HAP-1 (cell line): ENCODE data around the gene GDF9.

ENCODE experiments used
- DNase-seq, 2 experiments: peaks; one replicate each; pipeline ENCODE4 v3.0.0-alpha.2; 2016 to 2020; ENCODE audit warnings: low spot score in 2 of 2
- H3K27me3 ChIP-seq: fragments of 250-450 bp; sonication (Bioruptor Pico); 2 replicates; pipeline ENCODE4 v1.5.1; 2020; ENCODE audit warnings: low read depth, mild to moderate bottlenecking, moderate library complexity
- H3K36me3 ChIP-seq: fragments of 250-450 bp; sonication (Bioruptor Pico); replicated peaks from 2 replicates; pipeline ENCODE4 v1.5.1; 2020; ENCODE audit warnings: mild to moderate bottlenecking
- H3K4me1 ChIP-seq: fragments of 250-450 bp; sonication (Bioruptor Pico); 2 replicates; pipeline ENCODE4 v1.5.1; 2020; ENCODE audit warnings: mild to moderate bottlenecking
- H3K4me3 ChIP-seq: fragments of 250-450 bp; sonication (Bioruptor Pico); 2 replicates; pipeline ENCODE4 v1.5.1; 2020; ENCODE audit warnings: mild to moderate bottlenecking, moderate library complexity
- H3K9me3 ChIP-seq: fragments of 250-450 bp; sonication (Bioruptor Pico); 2 replicates; pipeline ENCODE4 v1.5.1; 2020; ENCODE audit warnings: mild to moderate bottlenecking, moderate library complexity
- in situ Hi-C: fragments of 300-500 bp; cut with MboI; formaldehyde crosslinking; loops from 3 replicates; pipeline ENCODE4 v1.14.3; 2020; ENCODE audit warnings: low sequenced_read_pairs, inconsistent platforms, mixed read lengths

Gene GDF9

DNA sequence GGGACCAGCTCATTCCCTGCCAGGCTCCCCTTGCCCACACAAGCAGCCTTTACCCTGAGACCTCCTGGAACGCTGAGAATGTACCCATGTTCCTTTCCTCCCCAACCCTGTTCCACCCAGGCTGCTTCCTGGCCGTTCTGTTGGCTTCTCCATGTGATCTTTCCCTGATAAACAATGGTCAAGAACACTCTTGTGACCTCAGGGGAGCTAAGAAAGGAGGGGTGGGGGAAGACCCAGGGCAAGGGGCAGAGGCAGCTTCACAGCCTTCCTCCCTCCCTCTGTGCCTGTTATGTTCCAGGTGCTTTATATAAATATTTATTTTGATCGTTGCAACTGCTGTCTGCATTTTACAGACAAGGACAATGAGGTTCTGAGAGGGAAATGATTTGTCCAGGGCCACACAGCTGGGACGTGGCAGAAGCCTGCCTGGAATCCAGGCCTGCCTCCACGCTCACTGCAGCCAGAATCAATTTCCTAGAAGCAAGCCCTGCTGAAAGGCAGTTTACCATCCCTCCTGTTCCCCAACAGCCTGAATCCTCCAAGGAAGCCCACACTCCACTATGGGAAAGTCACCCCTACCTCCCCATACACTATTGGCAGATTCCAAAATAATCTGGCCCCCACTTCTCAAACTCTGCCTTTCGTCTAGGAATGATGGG is 39.7 kb downstream of the GDF9 start:
- no peaks in the 10 kb centered on the region for H3K9me3 ChIP-seq
- no peaks in the 10 kb centered on the region for H3K36me3 ChIP-seq
- in situ Hi-C loops, result no loop called here
- DNase-seq, result no peak
- H3K4me3 ChIP-seq, result no peak overlapping the region
- no peaks in the 10 kb centered on the region for H3K27me3 ChIP-seq
- peaks cover 6% of the 10 kb centered on the region; the same call in 1 of the 2 replicates for H3K4me1 ChIP-seq

DNA sequence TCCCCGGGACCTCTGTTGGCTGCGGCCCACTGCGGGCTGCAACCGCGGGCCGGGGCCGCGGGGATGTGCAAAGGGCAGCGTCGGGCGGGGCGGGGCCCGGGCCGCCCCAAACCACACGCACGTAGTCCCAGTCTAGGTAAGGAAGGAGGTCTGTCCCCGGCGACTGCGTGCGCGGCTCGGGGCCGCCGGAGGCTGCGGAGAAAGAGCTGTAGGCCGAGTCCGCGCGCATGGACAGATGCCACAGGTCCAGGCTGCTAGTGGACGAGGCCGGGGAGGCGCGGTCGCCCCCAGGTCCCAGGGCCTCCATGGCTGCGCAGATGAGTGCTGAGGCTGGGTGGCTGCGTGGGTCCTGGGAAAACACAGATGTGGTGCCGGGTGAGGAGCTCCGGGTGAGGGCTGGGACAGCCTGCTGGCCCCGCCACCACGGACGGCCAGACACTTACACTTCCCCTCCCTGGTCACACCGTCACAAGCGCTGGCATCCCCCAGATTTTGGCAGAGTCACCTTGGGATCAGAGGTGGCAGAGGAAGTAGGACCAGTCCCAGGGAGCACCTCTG is 40.4 kb downstream of the GDF9 start:
- Histone ChIP-seq H3K9me3 (no peaks in the 10 kb centered on the region), H3K27me3 (no peaks in the 10 kb centered on the region), H3K4me1 (peaks cover 6% of the 10 kb centered on the region; the same call in 1 of the 2 replicates), H3K36me3 (no peaks in the 10 kb centered on the region), H3K4me3 (no peak overlapping the region)
- in situ Hi-C loops, result no loop called here
- DNase-seq, result no peak

DNA sequence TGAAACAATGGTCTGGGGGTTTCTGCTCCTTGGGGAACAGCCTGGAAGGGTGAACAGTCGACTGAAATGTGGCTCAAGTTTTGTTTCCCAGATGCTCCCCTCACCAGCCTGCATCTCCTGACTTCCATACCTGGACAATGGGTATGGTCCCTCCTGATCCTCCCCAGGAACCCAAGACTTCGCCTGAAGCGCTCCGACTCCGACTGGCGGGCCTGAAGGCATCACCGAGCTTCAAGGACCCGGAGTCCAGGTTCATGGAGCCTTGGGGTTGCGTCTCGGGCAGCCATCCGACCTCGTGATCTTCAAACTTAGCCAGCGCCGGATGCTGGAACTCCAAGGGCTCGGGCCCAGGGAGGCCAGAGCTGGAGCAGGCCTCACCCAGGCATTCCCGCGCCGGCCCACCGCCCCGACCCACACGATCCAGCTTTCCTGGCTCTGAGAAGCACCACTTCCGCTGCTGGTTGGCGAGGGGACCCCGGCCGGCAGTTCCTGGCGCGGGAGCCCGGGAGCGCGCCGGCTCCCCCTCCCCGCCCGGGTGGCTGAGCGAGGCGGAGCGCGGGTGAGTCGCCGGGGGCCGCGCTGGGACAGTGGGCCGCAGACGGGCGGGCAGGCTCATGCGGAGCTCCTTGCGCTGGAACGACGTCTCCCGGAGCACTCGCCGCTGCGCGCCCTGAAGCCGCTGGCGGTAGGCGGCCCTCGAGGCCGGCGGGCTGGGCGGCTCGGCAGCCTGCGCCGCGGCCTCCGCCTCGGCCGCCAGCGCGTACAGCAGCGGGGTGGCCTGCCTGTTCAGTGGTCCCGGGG is 41.0 kb downstream of the GDF9 start:
- H3K36me3 ChIP-seq, result no peaks in the 10 kb centered on the region
- in situ Hi-C loops, result no loop called here
- H3K4me3 ChIP-seq, result no peak overlapping the region
- DNase-seq, result no peak
- H3K4me1 ChIP-seq, result peaks cover 9% of the 10 kb centered on the region
- H3K27me3 ChIP-seq, result no peaks in the 10 kb centered on the region
- no peaks in the 10 kb centered on the region for H3K9me3 ChIP-seq

GRCh38 chr5:132824426-132824825 is 41.8 kb downstream of the GDF9 start:
- no peaks in the 10 kb centered on the region for H3K36me3 ChIP-seq
- DNase-seq, result no peak
- peaks cover 6% of the 10 kb centered on the region; the same call in 1 of the 2 replicates for H3K4me1 ChIP-seq
- no peaks in the 10 kb centered on the region for H3K9me3 ChIP-seq
- no peak overlapping the region for H3K4me3 ChIP-seq
- in situ Hi-C loops, result no loop called here
- H3K27me3 ChIP-seq, result no peaks in the 10 kb centered on the region

DNA sequence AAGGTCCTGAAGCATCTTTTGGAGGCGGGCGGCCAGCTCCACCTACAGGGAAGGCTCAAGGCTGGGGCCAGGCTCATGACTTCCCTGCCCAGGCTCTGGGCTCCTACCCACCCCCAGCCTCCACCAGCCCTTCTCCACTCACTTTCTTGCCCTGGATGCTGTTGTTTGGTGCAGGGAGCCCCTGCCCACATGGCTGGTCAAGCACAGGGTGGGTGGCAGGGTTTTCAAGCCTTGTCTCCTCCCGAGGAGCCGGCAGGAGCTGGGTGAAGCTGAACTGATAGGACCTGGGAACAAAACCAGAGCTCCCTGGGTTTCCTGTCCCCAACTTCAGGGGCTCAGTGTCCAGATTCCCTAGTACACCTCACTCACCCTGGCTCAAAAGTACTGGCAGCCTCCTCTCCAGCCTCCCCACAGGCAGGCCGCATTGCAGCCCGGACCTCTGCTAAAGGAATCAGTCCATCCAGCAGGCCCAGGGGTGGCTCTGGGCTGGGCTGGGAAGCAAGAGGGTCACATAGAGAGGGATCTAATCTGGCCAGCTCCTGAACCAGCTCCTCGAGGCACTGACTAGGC is 42.7 kb downstream of the GDF9 start:
- H3K9me3 ChIP-seq, result no peaks in the 10 kb centered on the region
- no peak overlapping the region for H3K4me3 ChIP-seq
- no peaks in the 10 kb centered on the region for H3K27me3 ChIP-seq
- in situ Hi-C loops, result no loop called here
- peaks cover 3% of the 10 kb centered on the region; the same call in 1 of the 2 replicates for H3K4me1 ChIP-seq
- no peaks in the 10 kb centered on the region for H3K36me3 ChIP-seq
- DNase-seq, result no peak

- Histone ChIP-seq H3K27me3 (no peaks in the 10 kb centered on the region), H3K4me3 (no peak overlapping the region)
- no peak for DNase-seq
Measured at GRCh38 chr5:132822650-132823480, 43.4 kb downstream of the GDF9 start.

DNA sequence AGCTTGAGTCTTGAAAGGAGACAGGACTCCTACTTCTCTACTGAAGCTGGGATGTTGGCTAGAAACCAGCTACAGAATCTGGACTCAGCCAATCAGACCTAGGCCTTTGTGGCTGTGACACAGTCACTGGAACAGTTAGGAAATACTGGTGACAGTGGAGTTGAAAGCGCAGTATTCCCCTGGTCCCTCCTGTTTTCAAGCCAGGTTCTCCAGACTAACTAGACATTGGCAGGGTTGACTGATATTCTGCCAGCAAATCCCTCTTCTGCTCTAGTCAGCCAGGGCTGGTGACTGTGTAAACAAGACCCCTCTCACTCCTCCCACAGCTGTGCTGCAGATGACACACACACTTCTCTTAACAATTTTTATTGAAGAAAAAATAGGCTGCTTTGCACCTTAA is 44.5 kb downstream of the GDF9 start:
- Histone ChIP-seq H3K36me3 (no peaks in the 10 kb centered on the region), H3K4me1 (peaks cover 3% of the 10 kb centered on the region; the same call in 1 of the 2 replicates), H3K9me3 (no peaks in the 10 kb centered on the region), H3K4me3 (no peak overlapping the region), H3K27me3 (no peaks in the 10 kb centered on the region)
- in situ Hi-C loops, result no loop called here
- DNase-seq, result no peak

More at GRCh38 chr5:132822650-132823480, 43.4 kb downstream of the GDF9 start:
- in situ Hi-C loops, result no loop called here
- no peaks in the 10 kb centered on the region for H3K36me3 ChIP-seq
- H3K4me1 ChIP-seq, result peaks cover 3% of the 10 kb centered on the region; the same call in 1 of the 2 replicates
- H3K9me3 ChIP-seq, result no peaks in the 10 kb centered on the region

GRCh38 chr5:132821350-132821749 is 44.9 kb downstream of the GDF9 start:
- no peaks in the 10 kb centered on the region for H3K27me3 ChIP-seq
- in situ Hi-C loops, result no loop called here
- no peaks in the 10 kb centered on the region for H3K36me3 ChIP-seq
- no peaks in the 10 kb centered on the region for H3K9me3 ChIP-seq
- no peak overlapping the region for H3K4me3 ChIP-seq
- H3K4me1 ChIP-seq, result peaks cover 3% of the 10 kb centered on the region; the same call in 1 of the 2 replicates
- no peak for DNase-seq

- in situ Hi-C loops, result no loop called here
- Histone ChIP-seq H3K4me1 (peaks cover 3% of the 10 kb centered on the region; the same call in 1 of the 2 replicates), H3K27me3 (no peaks in the 10 kb centered on the region), H3K4me3 (no peak overlapping the region), H3K36me3 (no peaks in the 10 kb centered on the region), H3K9me3 (no peaks in the 10 kb centered on the region)
- DNase-seq, result peak; percentile 86 to 95
Measured at GRCh38 chr5:132820162-132820754, 46.0 kb downstream of the GDF9 start.

- in situ Hi-C loops, result no loop called here
- no peak for DNase-seq
- no peaks in the 10 kb centered on the region for H3K27me3 ChIP-seq
Measured at GRCh38 chr5:132819468-132819867, 46.8 kb downstream of the GDF9 start.

DNA sequence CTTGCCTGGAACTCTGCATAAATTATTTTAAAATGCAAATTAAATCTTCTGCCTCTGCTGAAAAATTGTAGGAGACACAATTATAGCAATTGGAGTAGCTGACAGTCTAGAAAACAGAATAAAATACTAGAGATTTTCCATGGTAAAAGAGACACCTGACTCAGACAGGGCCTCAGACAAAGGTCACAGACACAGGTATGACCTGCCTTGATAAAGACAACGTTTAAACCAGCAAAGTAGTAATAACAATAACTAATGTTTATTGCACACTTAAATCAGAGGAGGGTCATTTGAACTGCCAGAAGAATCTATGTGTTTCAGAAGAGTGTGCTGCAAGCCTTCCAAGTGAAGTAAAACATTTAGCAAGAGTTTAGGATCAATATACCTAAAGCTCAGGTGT is 49.3 kb downstream of the GDF9 start:
- Histone ChIP-seq H3K36me3 (no peaks in the 10 kb centered on the region), H3K4me1 (peaks cover 8% of the 10 kb centered on the region), H3K27me3 (no peaks in the 10 kb centered on the region), H3K4me3 (no peak overlapping the region), H3K9me3 (no peaks in the 10 kb centered on the region)
- no peak for DNase-seq
- in situ Hi-C loops, result no loop called here

More at GRCh38 chr5:132819468-132819867, 46.8 kb downstream of the GDF9 start:
- no peak overlapping the region for H3K4me3 ChIP-seq
- H3K36me3 ChIP-seq, result no peaks in the 10 kb centered on the region
- peaks cover 3% of the 10 kb centered on the region; the same call in 1 of the 2 replicates for H3K4me1 ChIP-seq
- H3K9me3 ChIP-seq, result no peaks in the 10 kb centered on the region

- Histone ChIP-seq H3K36me3 (no peaks in the 10 kb centered on the region), H3K9me3 (no peaks in the 10 kb centered on the region), H3K4me1 (peaks cover 8% of the 10 kb centered on the region), H3K27me3 (no peaks in the 10 kb centered on the region), H3K4me3 (no peak overlapping the region)
- DNase-seq, result no peak
- in situ Hi-C loops, result no loop called here
Measured at GRCh38 chr5:132816554-132816953, 49.7 kb downstream of the GDF9 start.

GRCh38 chr5:132816083-132816482 is 50.2 kb downstream of the GDF9 start:
- Histone ChIP-seq H3K4me3 (no peak overlapping the region), H3K9me3 (no peaks in the 10 kb centered on the region), H3K4me1 (peaks cover 8% of the 10 kb centered on the region), H3K36me3 (no peaks in the 10 kb centered on the region), H3K27me3 (no peaks in the 10 kb centered on the region)
- in situ Hi-C loops, result no loop called here
- no peak for DNase-seq
